ENCODE data around the gene SRGAP3. TPM values are rescaled to one million over a fixed set of nuclear protein-coding genes. Genes with fewer than 3 reads are reported as not detected.

Gene SRGAP3
- total and polyA plus RNA-seq, 2 donors (not counting 1 experiment from before 2014, with no cell fraction given), result 1.4 to 1.5 TPM

DNA sequence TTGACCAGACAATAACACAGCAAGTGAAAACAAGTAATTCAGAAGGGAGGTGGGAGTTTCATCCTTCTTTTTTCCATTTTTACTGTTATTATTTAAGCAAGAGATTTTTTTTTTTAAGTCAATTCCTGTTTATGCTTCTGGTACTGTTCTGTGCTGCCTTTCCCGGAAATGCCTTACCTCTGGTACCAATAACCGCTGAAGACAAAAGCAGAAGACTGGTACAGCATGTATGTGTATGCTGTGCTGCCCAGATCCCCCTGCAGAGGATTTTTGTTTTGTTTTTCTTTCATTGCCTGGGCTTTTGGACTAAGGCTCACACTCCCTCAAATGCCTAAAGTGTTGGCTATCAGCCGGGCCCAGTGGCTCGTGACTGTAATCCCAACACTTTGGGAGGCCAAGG is 21.3 kb upstream of the SRGAP3 start:
- no peaks in the 10 kb centered on the region for H3K79me2 ChIP-seq (ENCODE audit: control insufficient read depth, insufficient read depth, low read length)
- Mint-ChIP-seq H3K27ac (no peak overlapping the region), H3K27me3 (peaks cover 15% of the 10 kb centered on the region), H3K4me1 (no peaks in the 10 kb centered on the region), H3K4me3 (no peak overlapping the region), H3K9me3 (ENCODE audit: insufficient read depth) (no peaks in the 10 kb centered on the region)
- H4K20me1 ChIP-seq (ENCODE audit: control insufficient read depth, insufficient read depth, low read length, poor library complexity, severe bottlenecking), result no peaks in the 10 kb centered on the region
- H3K9me3 ChIP-seq (ENCODE audit: control extremely low read depth in 1 of 3, control insufficient read depth in 2 of 3, insufficient read depth in 1 of 3, low read length in 2 of 3), result peaks cover 0 to 4% (median 0%) of the 10 kb centered on the region in 3 donors
- H3K4me2 ChIP-seq (replicated peaks; ENCODE audit: low read depth, low read length, poor library complexity, severe bottlenecking), result no peak overlapping the region
- CTCF ChIA-PET, result no interaction called here
- no peak for TF ChIP-seq EZH2 (IDR thresholded peaks at IDR 0.05; ENCODE audit: borderline replicate concordance, insufficient read depth, low read depth, low read length, poor library complexity, severe bottlenecking)
- TF ChIP-seq CTCF (IDR thresholded peaks at IDR 0.05), result no peak
- no peaks in the 10 kb centered on the region for H3K36me3 ChIP-seq (replicated peaks in 1 of 2; ENCODE audit: control extremely low read depth in 1 of 2, control insufficient read depth in 1 of 2, extremely low read depth in 1 of 2, insufficient read depth in 2 of 2, low read length in 1 of 2)
- H3K4me3 ChIP-seq (ENCODE audit: control extremely low read depth in 1 of 5, extremely low read depth in 1 of 5, insufficient read depth in 1 of 5, low read depth in 2 of 5, low read length in 4 of 5), result no peak overlapping the region
- H3K9ac ChIP-seq (ENCODE audit: low read length), result no peak overlapping the region
- H3K4me1 ChIP-seq (ENCODE audit: control insufficient read depth in 2 of 2, insufficient read depth in 2 of 2, low read length in 2 of 2), result no peaks in the 10 kb centered on the region
- no peak overlapping the region for H2AFZ ChIP-seq (ENCODE audit: insufficient read depth, low read depth, low read length, poor library complexity, severe bottlenecking)
- 94% methylated on average over 2 of the region's 4 CpGs for WGBS (ENCODE audit: insufficient coverage)
- H3K27me3 ChIP-seq (replicated peaks in 1 of 4; ENCODE audit: control extremely low read depth in 1 of 4, control insufficient read depth in 3 of 4, insufficient read depth in 4 of 4, low read length in 3 of 4), result peaks cover 0 to under 1% (median 0%) of the 10 kb centered on the region in 4 experiments
- POLR2A ChIA-PET, result no interaction called here
- H3K27ac ChIP-seq (ENCODE audit: low read length in 2 of 2), result no peak overlapping the region
- intact Hi-C loops (cut with micrococcal nuclease), result no loop called here
- DNase-seq (no peak), ATAC-seq (ENCODE audit: low read depth) (no peak)

DNA sequence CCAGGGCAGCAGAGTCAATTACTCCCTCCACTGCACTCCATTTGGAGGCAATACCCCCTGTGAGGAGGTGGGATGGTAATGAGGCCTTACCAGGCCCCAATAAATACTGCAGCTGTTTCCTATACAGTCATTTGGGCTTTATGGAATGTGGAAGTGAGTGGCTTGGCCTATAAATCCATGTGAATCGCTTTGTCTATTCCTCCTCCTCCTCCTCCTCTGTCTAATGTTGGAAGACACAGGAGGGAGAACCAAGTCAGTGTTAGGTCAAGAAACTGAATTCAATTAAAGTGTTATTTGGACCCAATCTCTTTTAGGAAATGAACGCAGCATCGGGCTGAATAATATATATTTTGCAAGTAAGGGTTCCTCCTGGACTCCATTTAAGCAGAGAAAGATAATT is 17.3 kb upstream of the SRGAP3 start:
- no peaks in the 10 kb centered on the region for H3K27me3 ChIP-seq (replicated peaks in 1 of 4; ENCODE audit: control extremely low read depth in 1 of 4, control insufficient read depth in 3 of 4, insufficient read depth in 4 of 4, low read length in 3 of 4)
- intact Hi-C loops (cut with micrococcal nuclease), result no loop called here
- POLR2A ChIA-PET, result no interaction called here
- no peaks in the 10 kb centered on the region for H3K9me3 Mint-ChIP-seq (ENCODE audit: insufficient read depth)
- H3K27ac Mint-ChIP-seq, result no peak overlapping the region
- no peak overlapping the region for H3K4me2 ChIP-seq (replicated peaks; ENCODE audit: low read depth, low read length, poor library complexity, severe bottlenecking)
- no CpG with 5 or more reads among the region's 3 CpGs for WGBS (ENCODE audit: insufficient coverage)
- H2AFZ ChIP-seq (ENCODE audit: insufficient read depth, low read depth, low read length, poor library complexity, severe bottlenecking), result no peak overlapping the region
- H3K4me3 ChIP-seq (ENCODE audit: control extremely low read depth in 1 of 5, extremely low read depth in 1 of 5, insufficient read depth in 1 of 5, low read depth in 2 of 5, low read length in 4 of 5), result no peak overlapping the region
- no peak overlapping the region for H3K27ac ChIP-seq (ENCODE audit: low read length in 2 of 2)
- CTCF ChIA-PET, result no interaction called here
- peaks cover 7% of the 10 kb centered on the region for H3K27me3 Mint-ChIP-seq
- no peaks in the 10 kb centered on the region for H3K4me1 ChIP-seq (ENCODE audit: control insufficient read depth in 2 of 2, insufficient read depth in 2 of 2, low read length in 2 of 2)
- H3K4me3 Mint-ChIP-seq, result no peak overlapping the region
- no peaks in the 10 kb centered on the region for H3K79me2 ChIP-seq (ENCODE audit: control insufficient read depth, insufficient read depth, low read length)
- ATAC-seq (ENCODE audit: low read depth) (no peak), DNase-seq (no peak)
- no peaks in the 10 kb centered on the region for H3K9me3 ChIP-seq (ENCODE audit: control extremely low read depth in 1 of 3, control insufficient read depth in 2 of 3, insufficient read depth in 1 of 3, low read length in 2 of 3)
- no peaks in the 10 kb centered on the region for H4K20me1 ChIP-seq (ENCODE audit: control insufficient read depth, insufficient read depth, low read length, poor library complexity, severe bottlenecking)
- H3K4me1 Mint-ChIP-seq, result no peaks in the 10 kb centered on the region
- H3K9ac ChIP-seq (ENCODE audit: low read length), result no peak overlapping the region
- TF ChIP-seq EZH2 (IDR thresholded peaks at IDR 0.05; ENCODE audit: borderline replicate concordance, insufficient read depth, low read depth, low read length, poor library complexity, severe bottlenecking) (no peak), CTCF (IDR thresholded peaks at IDR 0.05) (no peak)
- H3K36me3 ChIP-seq (replicated peaks in 1 of 2; ENCODE audit: control extremely low read depth in 1 of 2, control insufficient read depth in 1 of 2, extremely low read depth in 1 of 2, insufficient read depth in 2 of 2, low read length in 1 of 2), result no peaks in the 10 kb centered on the region

Data from B cell (primary cell).